Stomach (tissue), 4 donors: ENCODE measurements around the gene FAF2.

Experiments
- POLR2A ChIP-seq, 4 donors: fragments of 450-650 bp; IDR thresholded peaks; one replicate each; pipeline ENCODE4 v1.6.1; 2016; ENCODE audit warnings: antibody characterized with exemption in 4 of 4, control low read depth in 2 of 4, mild to moderate bottlenecking in 1 of 4, moderate library complexity in 1 of 4
- TF ChIP-seq, protein P1 (sequence below), 7 experiments: fragments of 450-650 bp in 4 of 7; fragments of 200-600 bp in 3 of 7; sonication (generic) in 3 of 7; IDR thresholded peaks; one replicate each; pipeline ENCODE4 v1.5.1; 2016 to 2019; ENCODE audit warnings: antibody characterized with exemption in 7 of 7, control low read depth in 2 of 7, mild to moderate bottlenecking in 1 of 7

DNA sequence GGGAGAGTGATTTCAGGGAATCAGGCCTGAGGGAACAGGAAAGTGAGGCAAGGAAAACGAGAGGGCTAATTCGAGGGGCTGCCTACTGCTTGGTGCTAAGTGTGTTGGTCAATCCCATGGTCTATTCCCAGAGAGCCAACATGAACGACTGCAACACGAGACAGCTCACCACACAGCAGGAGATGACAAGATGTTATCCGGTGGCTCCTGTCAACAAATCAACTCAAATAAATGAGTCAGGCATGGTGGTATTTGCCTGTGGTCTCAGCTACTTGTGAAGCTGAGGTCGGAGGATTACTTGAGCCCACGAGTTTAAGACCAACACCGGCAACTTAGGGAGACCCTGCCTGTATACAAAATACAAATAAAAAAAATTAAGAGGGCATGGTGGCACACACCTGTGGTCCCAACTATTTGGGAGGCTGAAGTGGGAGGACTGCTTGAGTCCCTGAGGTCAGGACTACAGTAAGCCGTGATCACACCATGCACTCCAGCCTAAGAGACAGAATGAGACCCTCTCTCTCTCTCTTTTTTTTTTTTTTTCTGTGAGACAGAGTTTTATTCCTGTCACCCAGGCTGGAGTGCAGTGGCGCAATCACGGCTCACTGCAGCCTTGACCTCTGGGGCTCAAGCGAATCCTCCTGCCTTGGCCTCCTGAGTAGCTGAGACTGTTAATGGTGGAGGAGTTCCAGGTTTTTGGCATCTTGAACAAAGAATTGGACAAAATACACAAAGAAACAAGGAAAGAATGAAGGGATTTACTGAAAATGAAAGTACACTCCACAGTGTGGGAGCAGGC is 9.0 kb upstream of the FAF2 start:
- TF ChIP-seq, protein P1, sequence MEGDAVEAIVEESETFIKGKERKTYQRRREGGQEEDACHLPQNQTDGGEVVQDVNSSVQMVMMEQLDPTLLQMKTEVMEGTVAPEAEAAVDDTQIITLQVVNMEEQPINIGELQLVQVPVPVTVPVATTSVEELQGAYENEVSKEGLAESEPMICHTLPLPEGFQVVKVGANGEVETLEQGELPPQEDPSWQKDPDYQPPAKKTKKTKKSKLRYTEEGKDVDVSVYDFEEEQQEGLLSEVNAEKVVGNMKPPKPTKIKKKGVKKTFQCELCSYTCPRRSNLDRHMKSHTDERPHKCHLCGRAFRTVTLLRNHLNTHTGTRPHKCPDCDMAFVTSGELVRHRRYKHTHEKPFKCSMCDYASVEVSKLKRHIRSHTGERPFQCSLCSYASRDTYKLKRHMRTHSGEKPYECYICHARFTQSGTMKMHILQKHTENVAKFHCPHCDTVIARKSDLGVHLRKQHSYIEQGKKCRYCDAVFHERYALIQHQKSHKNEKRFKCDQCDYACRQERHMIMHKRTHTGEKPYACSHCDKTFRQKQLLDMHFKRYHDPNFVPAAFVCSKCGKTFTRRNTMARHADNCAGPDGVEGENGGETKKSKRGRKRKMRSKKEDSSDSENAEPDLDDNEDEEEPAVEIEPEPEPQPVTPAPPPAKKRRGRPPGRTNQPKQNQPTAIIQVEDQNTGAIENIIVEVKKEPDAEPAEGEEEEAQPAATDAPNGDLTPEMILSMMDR (IDR thresholded peaks at IDR 0.05): no peak
- no peak for TF ChIP-seq POLR2A (IDR thresholded peaks at IDR 0.05)
